H54 (cell line): ENCODE measurements around the gene GMDS.

Experiments
- DNase-seq: peaks from one replicate; pipeline ENCODE4 v3.0.0; 2011; ENCODE audit warnings: low spot score, mixed read lengths; ENCODE audit not compliant: insufficient read length
- FAIRE-seq: peaks from 3 replicates; lab custom pipeline; 2011; peaks lifted over from hg19 to GRCh38; lab: Jason Lieb, UNC
- POLR2A ChIP-seq: IDR thresholded peaks from 2 replicates; pipeline ENCODE4 v1.6.1; 2011; ENCODE audit warnings: low read depth, mild to moderate bottlenecking, low read length

GMDS gene

GRCh38 chr6:1644516-1645060, 600.8 kb downstream of the GMDS start:
- FAIRE-seq, result no peak

GRCh38 chr6:1643830-1644445, 601.5 kb downstream of the GMDS start:
- DNase-seq (no peak), FAIRE-seq (no peak)
- TF ChIP-seq POLR2A, result no peak

More at GRCh38 chr6:1644516-1645060, 600.8 kb downstream of the GMDS start:
- DNase-seq, result no peak
- no peak for TF ChIP-seq POLR2A

- FAIRE-seq (no peak), DNase-seq (no peak)
- no peak for TF ChIP-seq POLR2A
Observed at GRCh38 chr6:1643111-1643510, 602.3 kb downstream of the GMDS start.

- TF ChIP-seq POLR2A, result no peak
- FAIRE-seq, result no peak
- DNase-seq, result peak; percentile 66
Observed at GRCh38 chr6:1641343-1641885, 604.0 kb downstream of the GMDS start.

- TF ChIP-seq POLR2A, result no peak
- FAIRE-seq (no peak), DNase-seq (no peak)
Observed at GRCh38 chr6:1640476-1640875, 604.9 kb downstream of the GMDS start.

GRCh38 chr6:1639430-1639829, 606.0 kb downstream of the GMDS start:
- DNase-seq (no peak), FAIRE-seq (no peak)
- no peak for TF ChIP-seq POLR2A

GRCh38 chr6:1636971-1637871, 608.2 kb downstream of the GMDS start:
- DNase-seq, result no peak
- peak; percentile 6 for FAIRE-seq
- no peak for TF ChIP-seq POLR2A

GRCh38 chr6:1636272-1636825, 609.1 kb downstream of the GMDS start:
- no peak for FAIRE-seq
- no peak for DNase-seq
- TF ChIP-seq POLR2A, result no peak

- FAIRE-seq (no peak), DNase-seq (no peak)
- no peak for TF ChIP-seq POLR2A
Observed at GRCh38 chr6:1635305-1636010, 609.9 kb downstream of the GMDS start.

- no peak for FAIRE-seq
- no peak for DNase-seq
- TF ChIP-seq POLR2A, result no peak
Observed at GRCh38 chr6:1634081-1634480, 611.3 kb downstream of the GMDS start.

- no peak for FAIRE-seq
- TF ChIP-seq POLR2A, result no peak
- DNase-seq, result no peak
Observed at GRCh38 chr6:1633366-1634021, 611.9 kb downstream of the GMDS start.

- FAIRE-seq, result no peak
- DNase-seq, result no peak
- no peak for TF ChIP-seq POLR2A
Observed at GRCh38 chr6:1631251-1631650, 614.2 kb downstream of the GMDS start.

- FAIRE-seq, result no peak
Observed at GRCh38 chr6:1630771-1631217, 614.6 kb downstream of the GMDS start.

More at GRCh38 chr6:1630771-1631217, 614.6 kb downstream of the GMDS start:
- no peak for DNase-seq
- no peak for TF ChIP-seq POLR2A
